Thymus (tissue), 11 donors: ENCODE data around the gene SNCA. TPM values are rescaled to one million over a fixed set of nuclear protein-coding genes. Genes with fewer than 3 reads are reported as not detected.

ENCODE experiments used
- DNase-seq, 9 donors: peaks; one replicate each; pipeline ENCODE4 v3.0.0-alpha.2; 2013; ENCODE audit warnings: low spot score in 9 of 9, low read depth in 6 of 9, missing footprints in 1 of 9
- H3K27ac ChIP-seq, 2 donors: one replicate each; pipeline ENCODE4 v1.5.1; 2013; ENCODE audit warnings: control low read depth in 1 of 2, low read depth in 1 of 2, low read length in 1 of 2, mild to moderate bottlenecking in 1 of 2, moderate library complexity in 1 of 2
- H3K27me3 ChIP-seq, 2 donors: one replicate each; pipeline ENCODE4 v1.5.1; 2013; ENCODE audit warnings: low read length in 1 of 2; ENCODE audit not compliant: control insufficient read depth in 2 of 2, insufficient read depth in 1 of 2
- H3K36me3 ChIP-seq, 2 donors: one replicate each; pipeline ENCODE4 v1.5.1; 2013; ENCODE audit warnings: low read length in 1 of 2, mild to moderate bottlenecking in 1 of 2, moderate library complexity in 1 of 2; ENCODE audit not compliant: control insufficient read depth in 2 of 2, insufficient read depth in 2 of 2
- H3K4me1 ChIP-seq, 2 donors: one replicate each; pipeline ENCODE4 v1.5.1; 2013; ENCODE audit warnings: low read length in 2 of 2; ENCODE audit not compliant: control insufficient read depth in 2 of 2, insufficient read depth in 2 of 2
- H3K4me3 ChIP-seq, 2 donors: one replicate each; pipeline ENCODE4 v1.5.1; 2013; ENCODE audit warnings: low read length in 2 of 2, control low read depth in 1 of 2, mild to moderate bottlenecking in 1 of 2
- H3K9me3 ChIP-seq, 2 donors: one replicate each; pipeline ENCODE4 v1.5.1; 2013; ENCODE audit warnings: low read length in 1 of 2, mild to moderate bottlenecking in 1 of 2; ENCODE audit not compliant: control insufficient read depth in 2 of 2, insufficient read depth in 1 of 2
- WGBS: extraction: QIAGEN DNeasy Blood & Tissue Kit; methylation state at CpG from one replicate; pipeline ENCODE4 v1.1.7; 2013; 5-methylcytosine and 5-hydroxymethylcytosine counted together
- polyA plus RNA-seq: library from polyadenylated mRNA; stranded (reverse); fragments of 200-250 nt; gene quantifications from one replicate; pipeline ENCODE4 v1.2.3, GENCODE V29; 2013
- total RNA-seq: library from RNA; stranded (reverse); fragments of 120-200 nt; gene quantifications from one replicate; pipeline ENCODE4 v1.2.4, GENCODE V29; 2013
- donor health status: healthy.

The SNCA gene
- total and polyA plus RNA-seq, 2 donors, result 7.9 to 14.1 TPM

DNA sequence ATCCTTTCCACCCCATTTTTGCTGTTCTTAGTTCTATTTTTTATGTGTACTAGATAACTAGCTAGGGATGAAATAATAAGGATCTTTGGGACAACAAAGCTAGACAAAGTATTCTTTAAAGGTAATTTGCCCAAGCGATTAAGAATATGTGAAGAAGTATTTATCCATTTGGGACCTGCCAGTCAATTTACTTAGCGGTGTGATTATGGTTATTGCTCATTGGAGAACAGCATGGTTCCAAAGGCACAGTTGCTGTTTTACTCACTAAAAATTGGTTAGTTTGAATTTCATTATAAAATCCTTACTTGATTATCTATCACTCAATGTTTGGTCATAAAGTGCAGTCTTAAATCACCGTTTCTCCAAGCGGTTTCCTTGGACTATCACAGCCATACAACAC is 124.1 kb downstream of the SNCA start:
- no peaks in the 10 kb centered on the region for H3K36me3 ChIP-seq
- WGBS, result 98% methylated on average over 4 of the region's 4 CpGs
- no peak overlapping the region for H3K27ac ChIP-seq
- H3K4me1 ChIP-seq, result peaks cover 2 to 13% of the 10 kb centered on the region in 2 donors
- H3K4me3 ChIP-seq, result no peak overlapping the region
- H3K27me3 ChIP-seq, result no peaks in the 10 kb centered on the region
- no peak for DNase-seq
- H3K9me3 ChIP-seq, result no peaks in the 10 kb centered on the region

DNA sequence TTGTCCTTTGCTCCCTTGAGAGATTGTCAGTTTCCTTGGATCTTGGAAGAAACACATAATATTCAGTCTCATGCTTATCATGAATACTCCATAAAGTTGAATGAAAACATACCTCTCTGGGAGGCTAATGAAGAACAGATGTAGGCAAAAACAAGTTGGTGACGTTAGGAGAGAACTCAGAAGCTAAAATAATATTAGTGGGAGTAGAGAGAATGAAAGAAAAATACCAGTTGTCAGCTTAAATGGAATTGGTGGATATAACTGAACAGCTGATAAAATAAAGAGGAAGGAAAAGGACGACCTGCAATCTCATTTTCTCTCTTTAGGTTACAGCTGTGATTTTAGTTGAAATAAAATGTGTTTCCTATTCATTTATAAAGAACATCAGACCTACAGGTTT is 124.8 kb downstream of the SNCA start:
- H3K27me3 ChIP-seq, result no peaks in the 10 kb centered on the region
- no peak for DNase-seq
- no peak overlapping the region for H3K27ac ChIP-seq
- H3K9me3 ChIP-seq, result no peaks in the 10 kb centered on the region
- H3K4me1 ChIP-seq, result peaks cover 6 to 19% of the 10 kb centered on the region in 2 donors
- no peaks in the 10 kb centered on the region for H3K36me3 ChIP-seq
- WGBS, result 42% methylated on average over 2 of the region's 2 CpGs
- H3K4me3 ChIP-seq, result no peak overlapping the region

DNA sequence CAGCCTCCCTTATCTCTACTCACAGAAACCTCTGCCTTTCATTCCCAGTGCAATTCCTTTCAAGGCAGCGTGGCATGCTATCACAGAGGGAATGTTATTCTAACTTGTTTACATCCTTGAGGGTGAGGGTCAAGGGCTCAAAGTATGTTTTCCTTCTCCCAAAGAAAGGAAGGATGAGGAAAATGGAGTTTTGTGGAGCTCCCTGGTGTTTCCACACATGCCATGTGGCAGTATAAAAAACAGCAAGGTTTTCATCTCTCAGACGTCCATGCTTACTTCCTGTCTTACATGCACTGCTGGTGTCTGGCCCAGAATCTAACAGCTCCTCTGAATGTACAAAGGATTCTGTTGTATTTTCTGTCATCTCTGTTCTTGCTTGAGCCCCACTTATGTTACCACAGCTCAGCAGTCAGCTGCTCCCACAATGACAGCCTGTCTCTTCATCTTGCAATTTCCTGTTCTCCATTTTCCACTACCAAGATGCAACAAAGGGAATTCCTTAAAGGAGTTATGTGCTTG is 128.0 kb downstream of the SNCA start:
- peak in 8 of 9 donors; percentile 10 to 79 (median 42) for DNase-seq

DNA sequence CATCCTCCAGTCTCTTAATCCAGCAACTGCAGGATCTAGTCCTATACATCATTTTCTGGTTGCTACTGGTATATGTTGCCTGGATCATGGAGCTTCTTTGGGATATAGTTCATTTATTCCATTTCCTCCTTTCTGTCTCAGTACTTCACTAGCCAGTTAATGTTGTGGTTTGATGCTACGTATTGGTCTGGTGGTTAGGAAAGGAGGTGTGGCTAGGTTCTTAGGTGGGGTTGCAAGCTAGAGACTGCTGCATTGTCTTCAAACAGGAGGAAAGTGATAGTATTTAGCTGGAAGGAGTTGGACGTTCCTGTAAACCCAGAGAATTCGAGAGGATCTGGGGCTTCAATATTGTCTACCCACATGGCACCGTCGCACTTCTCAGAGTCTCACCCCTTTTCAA is 129.5 kb downstream of the SNCA start:
- H3K4me3 ChIP-seq, result no peak overlapping the region
- peaks cover 7 to 19% of the 10 kb centered on the region in 2 donors for H3K4me1 ChIP-seq
- WGBS, result 80% methylated on average over 5 of the region's 5 CpGs
- H3K27ac ChIP-seq, result no peak overlapping the region
- H3K36me3 ChIP-seq, result no peaks in the 10 kb centered on the region
- H3K9me3 ChIP-seq, result no peaks in the 10 kb centered on the region
- no peaks in the 10 kb centered on the region for H3K27me3 ChIP-seq
- peak in 1 of 9 donors; percentile 33 for DNase-seq

More for the DNA sequence above, 128.0 kb downstream of the SNCA start:
- no peaks in the 10 kb centered on the region for H3K27me3 ChIP-seq
- no peaks in the 10 kb centered on the region for H3K36me3 ChIP-seq
- peaks cover 7 to 19% of the 10 kb centered on the region in 2 donors for H3K4me1 ChIP-seq
- H3K4me3 ChIP-seq, result no peak overlapping the region
- no peaks in the 10 kb centered on the region for H3K9me3 ChIP-seq
- 49% methylated on average over 2 of the region's 2 CpGs for WGBS
- H3K27ac ChIP-seq, result peak overlapping the region; percentile 61 to 64

DNA sequence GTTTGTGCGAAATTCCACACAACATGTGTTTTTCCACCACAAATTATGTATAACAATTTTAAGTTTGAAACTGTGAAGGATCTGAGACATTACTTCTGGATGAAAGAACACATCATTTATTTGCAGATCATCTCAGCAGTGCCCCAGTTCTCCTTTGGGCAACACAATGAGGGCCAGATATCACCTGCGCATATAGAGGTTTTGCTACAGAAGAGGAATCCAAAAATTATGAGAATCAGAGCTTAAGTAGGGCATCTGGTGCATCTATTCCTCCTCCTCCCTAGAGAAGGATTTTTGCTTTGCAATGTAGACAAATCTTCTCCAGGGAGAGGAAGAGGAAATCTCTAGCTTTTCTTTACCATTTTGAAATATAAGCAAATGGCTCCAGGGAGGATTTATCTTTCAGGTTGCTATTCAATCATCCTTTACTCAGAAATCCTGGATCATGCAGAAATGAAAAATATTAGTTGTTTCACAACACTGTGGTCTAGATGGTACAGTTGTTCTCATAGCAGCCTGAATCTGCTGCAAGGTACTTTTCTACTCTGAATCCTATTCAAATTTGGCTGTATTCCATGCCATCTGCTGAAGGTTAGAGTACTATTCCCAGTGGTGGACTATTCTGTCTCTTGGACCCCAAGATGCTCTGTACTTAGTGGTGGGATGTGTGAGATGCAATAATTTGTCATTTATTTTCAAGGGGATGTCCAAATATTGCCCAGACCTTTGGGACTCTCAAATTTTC is 132.1 kb downstream of the SNCA start:
- Histone ChIP-seq H3K9me3 (no peaks in the 10 kb centered on the region), H3K4me3 (no peak overlapping the region), H3K27me3 (no peaks in the 10 kb centered on the region), H3K4me1 (peaks cover 7 to 19% of the 10 kb centered on the region in 2 donors), H3K27ac (no peak overlapping the region), H3K36me3 (no peaks in the 10 kb centered on the region)
- 97% methylated on average over 2 of the region's 2 CpGs for WGBS
- no peak for DNase-seq

DNA sequence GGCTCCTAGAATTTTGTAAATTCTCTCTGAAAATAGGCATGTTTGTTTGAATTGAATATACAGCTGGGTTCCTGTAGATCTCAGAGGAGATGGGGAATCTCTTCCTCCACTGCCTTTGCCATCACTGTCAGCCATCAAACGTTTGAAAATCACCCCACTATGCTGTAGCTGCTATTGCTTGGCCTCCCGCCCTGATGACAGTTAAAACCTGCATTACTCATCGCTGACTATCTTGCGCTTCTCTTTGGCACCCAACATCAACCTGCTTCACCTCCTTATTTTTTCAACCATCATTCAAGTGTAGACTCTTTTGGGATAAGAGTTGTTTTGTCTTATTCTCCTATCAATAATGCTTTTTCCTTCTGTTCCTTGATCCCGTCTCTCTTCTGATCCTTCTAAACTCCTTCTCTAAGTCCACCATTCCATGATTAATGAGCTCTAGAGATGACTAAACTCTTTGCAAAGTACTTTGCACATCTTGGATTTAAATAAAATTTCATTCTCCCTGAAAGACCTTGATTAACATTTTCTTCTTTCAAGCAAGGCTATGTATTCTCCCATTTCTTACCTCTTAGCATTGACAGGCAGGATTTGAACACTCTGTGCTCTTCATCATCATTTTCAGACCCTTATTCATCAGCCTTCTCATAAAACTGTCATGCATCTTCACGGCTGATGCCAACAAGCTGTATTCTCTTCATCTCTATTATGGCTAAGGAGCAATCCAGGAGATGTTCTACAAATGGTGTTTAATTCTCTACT is 133.0 kb downstream of the SNCA start:
- Histone ChIP-seq H3K4me1 (peaks cover 5 to 12% of the 10 kb centered on the region in 2 donors), H3K36me3 (no peaks in the 10 kb centered on the region), H3K4me3 (no peak overlapping the region), H3K9me3 (no peaks in the 10 kb centered on the region), H3K27ac (no peak overlapping the region), H3K27me3 (no peaks in the 10 kb centered on the region)
- DNase-seq, result no peak
- 90% methylated on average over 6 of the region's 6 CpGs for whole genome bisulfite sequencing

DNA sequence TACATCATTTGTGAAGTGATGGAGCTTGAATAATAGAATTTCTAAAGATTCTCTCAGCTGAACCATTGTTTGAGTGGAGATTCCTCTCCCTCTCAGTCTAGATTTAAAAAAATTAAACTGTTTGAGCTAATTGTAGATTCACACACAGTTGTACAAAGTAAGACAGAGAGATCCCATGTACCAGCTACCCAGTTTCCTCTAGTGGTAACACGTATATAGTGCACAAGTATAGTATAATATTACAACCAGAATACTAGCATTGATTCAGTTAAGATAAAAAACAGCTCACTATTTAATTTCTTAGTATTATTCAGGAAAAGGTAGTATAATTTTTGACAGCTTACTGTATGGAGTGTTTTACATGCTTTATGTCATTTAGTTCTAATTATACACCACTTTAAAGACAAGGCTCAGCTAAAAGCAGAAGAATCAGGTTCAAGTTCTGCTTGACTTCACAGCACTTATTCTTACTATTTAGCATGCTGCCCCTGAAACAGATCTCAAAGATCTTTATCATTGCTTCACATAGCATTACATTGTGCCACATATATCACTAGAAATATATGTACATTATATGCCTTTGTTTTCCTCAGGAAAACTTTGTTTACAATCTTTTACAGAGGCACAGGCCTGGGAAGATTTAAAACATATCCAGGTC is 136.1 kb downstream of the SNCA start:
- H3K27ac ChIP-seq, result no peak overlapping the region
- DNase-seq, result no peak
- no peaks in the 10 kb centered on the region for H3K4me1 ChIP-seq
- H3K36me3 ChIP-seq, result no peaks in the 10 kb centered on the region
- no peak overlapping the region for H3K4me3 ChIP-seq
- no peaks in the 10 kb centered on the region for H3K27me3 ChIP-seq
- H3K9me3 ChIP-seq, result no peaks in the 10 kb centered on the region
- WGBS, result 96% methylated on average over 1 of the region's 1 CpG

DNA sequence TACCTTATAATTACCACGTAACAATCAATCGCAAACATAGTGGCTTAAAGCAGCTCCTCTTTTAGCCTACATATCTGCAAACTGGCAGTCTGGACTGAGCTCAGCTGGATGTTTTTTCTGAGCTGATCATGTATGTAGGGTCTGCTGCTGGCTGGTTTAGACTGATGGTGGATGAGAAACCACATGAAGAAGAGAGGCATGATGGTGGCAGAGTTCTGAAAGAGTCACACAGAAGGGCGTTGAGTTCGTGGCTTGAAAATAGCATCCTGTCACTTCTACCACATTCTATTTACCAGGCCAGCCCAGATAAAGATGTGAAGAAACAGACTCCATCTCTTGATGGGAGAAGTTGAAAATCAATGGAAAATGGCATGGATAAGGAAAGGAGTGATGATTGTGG is 151.3 kb downstream of the SNCA start:
- peaks cover 0 to 3% of the 10 kb centered on the region in 2 donors for H3K4me1 ChIP-seq
- no peak overlapping the region for H3K4me3 ChIP-seq
- no peaks in the 10 kb centered on the region for H3K36me3 ChIP-seq
- no peaks in the 10 kb centered on the region for H3K9me3 ChIP-seq
- DNase-seq, result peak in 1 of 9 donors; percentile 49
- WGBS, result 75% methylated on average over 4 of the region's 4 CpGs
- H3K27ac ChIP-seq, result no peak overlapping the region
- no peaks in the 10 kb centered on the region for H3K27me3 ChIP-seq

DNA sequence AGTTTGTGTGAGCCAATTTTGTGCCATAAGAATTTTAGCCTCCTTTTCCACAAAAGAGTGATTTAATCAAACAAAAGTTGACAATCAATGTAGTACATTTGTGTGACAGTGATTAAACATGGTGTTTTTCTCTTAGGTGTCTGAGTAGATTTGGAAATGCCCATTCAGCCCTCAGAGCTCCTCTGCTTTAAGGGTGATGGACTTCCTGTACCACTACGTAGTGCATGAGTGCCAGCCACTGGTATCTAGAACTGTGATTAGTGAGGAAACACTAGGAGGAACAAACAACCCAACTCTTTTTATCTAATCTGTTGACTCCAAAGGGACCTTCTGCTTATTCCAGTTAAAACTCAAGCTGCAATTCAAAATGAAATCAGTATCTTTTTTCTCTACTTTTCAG is 151.7 kb downstream of the SNCA start:
- Histone ChIP-seq H3K27ac (no peak overlapping the region), H3K27me3 (no peaks in the 10 kb centered on the region), H3K36me3 (no peaks in the 10 kb centered on the region), H3K4me1 (peaks cover 0 to 3% of the 10 kb centered on the region in 2 donors), H3K9me3 (no peaks in the 10 kb centered on the region), H3K4me3 (no peak overlapping the region)
- 66% methylated on average over 1 of the region's 1 CpG for whole genome bisulfite sequencing
- DNase-seq, result no peak
